Sigmoid colon (tissue), 7 donors: ENCODE data around the gene MOB1B. TPM values are rescaled to one million over a fixed set of nuclear protein-coding genes. Genes with fewer than 3 reads are reported as not detected.
"Not testable (repeated sequence)": the region's sequence is repeated elsewhere in the genome, so short reads cannot be mapped to it uniquely, and the experiment has no call there.

ENCODE experiments used
- DNase-seq: peaks from one replicate; pipeline ENCODE4 v3.0.0-alpha.2; 2019
- H3K27ac ChIP-seq, 4 donors: fragments of 200-600 bp; sonication (generic); one replicate each; pipeline ENCODE4 v1.5.1; 2016 to 2019; ENCODE audit warnings: mild to moderate bottlenecking in 1 of 4
- H3K27me3 ChIP-seq, 3 donors: fragments of 200-600 bp; sonication (generic); one replicate each; pipeline ENCODE4 v1.5.1; 2019; ENCODE audit warnings: mild to moderate bottlenecking in 1 of 3
- H3K36me3 ChIP-seq, 4 donors: fragments of 200-600 bp; sonication (generic); one replicate each; pipeline ENCODE4 v1.5.1; 2016 to 2019
- H3K4me1 ChIP-seq, 4 donors: fragments of 200-600 bp; sonication (generic); one replicate each; pipeline ENCODE4 v1.5.1; 2017 to 2019
- H3K4me3 ChIP-seq, 4 donors: fragments of 200-600 bp; sonication (generic); one replicate each; pipeline ENCODE4 v1.5.1; 2017 to 2019; ENCODE audit warnings: mild to moderate bottlenecking in 2 of 4, moderate library complexity in 1 of 4
- H3K9me3 ChIP-seq, 4 donors: fragments of 200-600 bp in 3 of 4; sonication (generic) in 3 of 4; one replicate each; pipeline versions ENCODE4 v1.5.1 to v1.6.1; 2013 to 2019
- CTCF ChIP-seq, 4 experiments: fragments of 450-650 bp in 3 of 4; fragments of 200-600 bp in 1 of 4; IDR thresholded peaks; one replicate each; pipeline ENCODE4 v1.5.1; 2016 to 2019; ENCODE audit warnings: antibody characterized with exemption in 4 of 4, mild to moderate bottlenecking in 3 of 4, moderate library complexity in 2 of 4
- EP300 ChIP-seq, 4 donors: sonication (generic); formaldehyde crosslinking; IDR thresholded peaks; one replicate each; pipeline ENCODE4 v1.6.1; 2017; ENCODE audit warnings: antibody characterized with exemption in 4 of 4
- POLR2A ChIP-seq, 2 donors: fragments of 450-650 bp; IDR thresholded peaks; one replicate each; pipeline ENCODE4 v1.6.1; 2016; ENCODE audit warnings: antibody characterized with exemption in 2 of 2, mild to moderate bottlenecking in 2 of 2, moderate library complexity in 2 of 2
- POLR2AphosphoS5 ChIP-seq, 4 donors: sonication (generic); formaldehyde crosslinking; IDR thresholded peaks; one replicate each; pipeline ENCODE4 v1.6.1; 2017; ENCODE audit warnings: antibody characterized with exemption in 4 of 4
- WGBS, 2 donors: extraction: QIAGEN DNeasy Blood & Tissue Kit; methylation state at CpG; one replicate each; pipeline ENCODE4 v1.1.7; 2013; 5-methylcytosine and 5-hydroxymethylcytosine counted together
- intact Hi-C: fragments of 100-400 bp; cut with DNase I; formaldehyde crosslinking; loops from one replicate; pipeline ENCODE4 v1.15.1; 2023
- polyA plus RNA-seq, 3 donors: library from polyadenylated mRNA; stranded (reverse); fragments of 200-250 nt; gene quantifications; one replicate each; pipeline ENCODE4 v1.2.3, GENCODE V29; 2013
- total RNA-seq, 4 donors: library from RNA; depleted of rRNA; stranded (reverse); fragments of >200 nt; gene quantifications; one replicate each; pipeline ENCODE4 v1.1.0, GENCODE V29; 2016
- donor health status: healthy with polysubstance abuse.
- donor health status: Bipolar disorder and iron deficiency.
- donor health status: healthy.

The MOB1B gene
- total and polyA plus RNA-seq, 7 donors = 3.0 to 21.7 (median 15.7) TPM

- H3K4me3 ChIP-seq = no peak overlapping the region
- no peaks in the 10 kb centered on the region for H3K27me3 ChIP-seq
- WGBS, 2 donors = 97 to 98% methylated on average over 2 of the region's 2 CpGs
- no peaks in the 10 kb centered on the region for H3K4me1 ChIP-seq
- H3K36me3 ChIP-seq = no peaks in the 10 kb centered on the region
- intact Hi-C loops = no loop called here
- TF ChIP-seq POLR2AphosphoS5 (IDR thresholded peaks at IDR 0.05) = no peak
- no peak for TF ChIP-seq CTCF (IDR thresholded peaks at IDR 0.05)
- no peak for TF ChIP-seq EP300 (IDR thresholded peaks at IDR 0.05)
- TF ChIP-seq POLR2A (IDR thresholded peaks at IDR 0.05) = no peak
- DNase-seq = no peak
- no peaks in the 10 kb centered on the region for H3K9me3 ChIP-seq
- no peak overlapping the region for H3K27ac ChIP-seq
These were observed 106.0 kb downstream of the MOB1B start for GRCh38 chr4:71008196-71008595.

GRCh38 chr4:71009086-71009485, 106.9 kb downstream of the MOB1B start:
- no peaks in the 10 kb centered on the region for H3K4me1 ChIP-seq
- intact Hi-C loops = no loop called here
- TF ChIP-seq CTCF (IDR thresholded peaks at IDR 0.05) (no peak), EP300 (IDR thresholded peaks at IDR 0.05) (no peak), POLR2A (IDR thresholded peaks at IDR 0.05) (no peak), POLR2AphosphoS5 (IDR thresholded peaks at IDR 0.05) (no peak)
- H3K9me3 ChIP-seq = no peaks in the 10 kb centered on the region
- no peaks in the 10 kb centered on the region for H3K36me3 ChIP-seq
- 80 to 82% methylated on average over 3 of the region's 3 CpGs for WGBS, 2 donors
- DNase-seq = no peak
- H3K27me3 ChIP-seq = no peaks in the 10 kb centered on the region
- no peak overlapping the region for H3K27ac ChIP-seq
- no peak overlapping the region for H3K4me3 ChIP-seq

GRCh38 chr4:71009890-71010588, 107.9 kb downstream of the MOB1B start:
- no peak overlapping the region for H3K4me3 ChIP-seq
- H3K27me3 ChIP-seq = no peaks in the 10 kb centered on the region
- intact Hi-C loops = loop anchor here (5.0 kb wide), 1 partner anchor 358 kb away; no protein-coding TSS in a partner anchor
- 2 to 10% methylated on average over 3 of the region's 3 CpGs for WGBS, 2 donors
- no peaks in the 10 kb centered on the region for H3K4me1 ChIP-seq
- no peaks in the 10 kb centered on the region for H3K36me3 ChIP-seq
- no peak for DNase-seq
- H3K27ac ChIP-seq = no peak overlapping the region
- no peaks in the 10 kb centered on the region for H3K9me3 ChIP-seq
- no peak for TF ChIP-seq POLR2A (IDR thresholded peaks at IDR 0.05)
- peak; percentile 24 to 52 (median 40) for TF ChIP-seq CTCF (IDR thresholded peaks at IDR 0.05)

- no peak for DNase-seq
- Histone ChIP-seq H3K27ac (no peak overlapping the region), H3K27me3 (no peaks in the 10 kb centered on the region), H3K9me3 (no peaks in the 10 kb centered on the region), H3K36me3 (no peaks in the 10 kb centered on the region), H3K4me1 (no peaks in the 10 kb centered on the region), H3K4me3 (no peak overlapping the region)
- intact Hi-C loops = loop anchor here (5.0 kb wide), 1 partner anchor 359 kb away; no protein-coding TSS in a partner anchor
- no peak for TF ChIP-seq POLR2A (IDR thresholded peaks at IDR 0.05)
- no peak for TF ChIP-seq POLR2AphosphoS5 (IDR thresholded peaks at IDR 0.05)
- TF ChIP-seq CTCF (IDR thresholded peaks at IDR 0.05) = no peak
- TF ChIP-seq EP300 (IDR thresholded peaks at IDR 0.05) = no peak
- 95 to 96% methylated on average over 4 of the region's 4 CpGs for WGBS, 2 donors
These were observed 109.3 kb downstream of the MOB1B start for GRCh38 chr4:71011451-71011850.

GRCh38 chr4:71017391-71017790, 115.2 kb downstream of the MOB1B start:
- H3K27ac ChIP-seq, H3K9me3 ChIP-seq, DNase-seq, intact Hi-C loops, H3K27me3 ChIP-seq, H3K4me3 ChIP-seq, H3K36me3 ChIP-seq, H3K4me1 ChIP-seq: not testable (repeated sequence)
- 97 to 100% methylated on average over 2 of the region's 2 CpGs for WGBS, 2 donors
